HL-60 (cell line): ENCODE data around the gene GALNT17.

Source experiments
- DNase-seq, 2 experiments: peaks; one replicate each; pipeline ENCODE4 v3.0.0-alpha.2; 2010 to 2020; ENCODE audit warnings: low read depth in 1 of 2, low spot score in 1 of 2
- H3K27ac ChIP-seq: fragments of 250-450 bp; sonication (Bioruptor Pico); replicated peaks from 2 replicates; pipeline ENCODE4 v1.5.1; 2020; ENCODE audit warnings: mild to moderate bottlenecking, moderate library complexity
- H3K27me3 ChIP-seq: fragments of 250-450 bp; sonication (Bioruptor Pico); 2 replicates; pipeline ENCODE4 v1.5.1; 2021; ENCODE audit warnings: mild to moderate bottlenecking, moderate library complexity; ENCODE audit not compliant: insufficient read depth, poor library complexity, severe bottlenecking
- H3K4me3 ChIP-seq: replicated peaks from 2 replicates; pipeline ENCODE4 v1.5.1; 2011; ENCODE audit warnings: mild to moderate bottlenecking, control low read depth, low read length; ENCODE audit not compliant: insufficient read depth
- CTCF ChIP-seq: IDR thresholded peaks from one replicate; pipeline ENCODE4 v1.5.1; 2011; ENCODE audit warnings: low read length, control low read depth, inconsistent platforms; ENCODE audit not compliant: insufficient read depth
- GABPA ChIP-seq: IDR thresholded peaks from 2 replicates; pipeline ENCODE4 v1.6.1; 2012; ENCODE audit warnings: low read depth
- POLR2AphosphoS5 ChIP-seq: IDR thresholded peaks from 2 replicates; pipeline ENCODE4 v1.6.1; 2012; ENCODE audit warnings: low read depth
- SPI1 ChIP-seq: IDR thresholded peaks from 2 replicates; pipeline ENCODE4 v1.6.1; 2012; ENCODE audit warnings: low read depth, mild to moderate bottlenecking, borderline replicate concordance
- TF ChIP-seq, protein P1 (sequence below): IDR thresholded peaks from 2 replicates; pipeline ENCODE4 v1.6.1; 2012; ENCODE audit warnings: low read depth; ENCODE audit not compliant: insufficient replicate concordance

GALNT17 gene

GRCh38 chr7:71495828-71496227 lies 363.9 kb downstream of the GALNT17 start:
- Histone ChIP-seq H3K27me3 (no peaks in the 10 kb centered on the region), H3K4me3 (no peak overlapping the region), H3K27ac (no peak overlapping the region)
- TF ChIP-seq CTCF (no peak), GABPA (no peak), SPI1 (no peak), POLR2AphosphoS5 (no peak)
- TF ChIP-seq, protein P1, sequence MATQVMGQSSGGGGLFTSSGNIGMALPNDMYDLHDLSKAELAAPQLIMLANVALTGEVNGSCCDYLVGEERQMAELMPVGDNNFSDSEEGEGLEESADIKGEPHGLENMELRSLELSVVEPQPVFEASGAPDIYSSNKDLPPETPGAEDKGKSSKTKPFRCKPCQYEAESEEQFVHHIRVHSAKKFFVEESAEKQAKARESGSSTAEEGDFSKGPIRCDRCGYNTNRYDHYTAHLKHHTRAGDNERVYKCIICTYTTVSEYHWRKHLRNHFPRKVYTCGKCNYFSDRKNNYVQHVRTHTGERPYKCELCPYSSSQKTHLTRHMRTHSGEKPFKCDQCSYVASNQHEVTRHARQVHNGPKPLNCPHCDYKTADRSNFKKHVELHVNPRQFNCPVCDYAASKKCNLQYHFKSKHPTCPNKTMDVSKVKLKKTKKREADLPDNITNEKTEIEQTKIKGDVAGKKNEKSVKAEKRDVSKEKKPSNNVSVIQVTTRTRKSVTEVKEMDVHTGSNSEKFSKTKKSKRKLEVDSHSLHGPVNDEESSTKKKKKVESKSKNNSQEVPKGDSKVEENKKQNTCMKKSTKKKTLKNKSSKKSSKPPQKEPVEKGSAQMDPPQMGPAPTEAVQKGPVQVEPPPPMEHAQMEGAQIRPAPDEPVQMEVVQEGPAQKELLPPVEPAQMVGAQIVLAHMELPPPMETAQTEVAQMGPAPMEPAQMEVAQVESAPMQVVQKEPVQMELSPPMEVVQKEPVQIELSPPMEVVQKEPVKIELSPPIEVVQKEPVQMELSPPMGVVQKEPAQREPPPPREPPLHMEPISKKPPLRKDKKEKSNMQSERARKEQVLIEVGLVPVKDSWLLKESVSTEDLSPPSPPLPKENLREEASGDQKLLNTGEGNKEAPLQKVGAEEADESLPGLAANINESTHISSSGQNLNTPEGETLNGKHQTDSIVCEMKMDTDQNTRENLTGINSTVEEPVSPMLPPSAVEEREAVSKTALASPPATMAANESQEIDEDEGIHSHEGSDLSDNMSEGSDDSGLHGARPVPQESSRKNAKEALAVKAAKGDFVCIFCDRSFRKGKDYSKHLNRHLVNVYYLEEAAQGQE, result no peak
- no peak for DNase-seq

DNA sequence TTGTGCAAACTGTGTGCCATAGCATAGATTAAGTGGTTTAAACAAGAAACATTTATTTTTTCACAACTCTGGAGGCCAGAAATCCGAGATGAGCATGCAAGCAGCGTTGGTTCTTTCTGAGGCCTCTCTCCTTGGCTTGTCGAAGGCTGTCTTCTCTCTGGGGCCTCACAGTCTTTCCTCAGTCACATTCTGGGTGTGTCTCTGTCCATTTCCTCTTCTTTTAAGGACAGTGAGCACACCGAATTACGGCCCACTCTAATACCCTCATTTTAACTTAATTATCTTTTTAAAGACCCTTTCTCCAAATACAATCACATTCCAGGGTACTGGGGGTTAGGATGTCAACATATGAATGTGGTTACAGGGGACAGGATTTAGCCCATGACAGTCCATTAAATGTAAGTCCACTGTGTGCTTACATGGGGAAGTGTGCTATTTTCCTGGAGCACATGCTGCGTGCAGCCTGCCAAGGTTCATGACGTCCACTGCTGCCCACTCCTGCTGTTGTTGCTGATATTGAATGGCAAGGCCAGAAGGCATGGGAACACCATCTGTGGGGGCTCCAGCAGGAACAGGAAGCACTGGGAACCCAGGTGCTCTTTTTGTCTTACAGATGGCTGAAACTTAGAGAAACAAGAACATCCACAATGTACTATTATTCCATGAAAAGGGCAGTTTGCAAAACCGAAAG lies 365.5 kb downstream of the GALNT17 start:
- no peaks in the 10 kb centered on the region for H3K27me3 ChIP-seq
- no peak overlapping the region for H3K27ac ChIP-seq
- no peak overlapping the region for H3K4me3 ChIP-seq
- no peak for DNase-seq
- TF ChIP-seq SPI1, result no peak
- TF ChIP-seq, protein P1, result no peak
- TF ChIP-seq POLR2AphosphoS5, result no peak
- TF ChIP-seq CTCF, result no peak
- no peak for TF ChIP-seq GABPA

GRCh38 chr7:71498381-71498780 lies 366.4 kb downstream of the GALNT17 start:
- no peak for DNase-seq
- Histone ChIP-seq H3K4me3 (no peak overlapping the region), H3K27ac (no peak overlapping the region), H3K27me3 (no peaks in the 10 kb centered on the region)
- TF ChIP-seq GABPA (no peak), SPI1 (no peak), CTCF (no peak), POLR2AphosphoS5 (no peak)
- TF ChIP-seq, protein P1, result no peak
